ENCODE data around the gene PEX11G.

Gene PEX11G

GRCh38 chr19:7524992-7525739 is 36.3 kb upstream of the PEX11G start:
- Histone ChIP-seq H3K36me3 (ENCODE audit: insufficient read depth, insufficient read length, low read length) (peaks cover 64% of the 10 kb centered on the region), H3K9ac (ENCODE audit: insufficient read length, low read depth) (no peak overlapping the region), H3K4me1 (ENCODE audit: insufficient read depth, insufficient read length) (peaks cover 7% of the 10 kb centered on the region), H3K9me3 (ENCODE audit: insufficient read depth, low read length) (no peaks in the 10 kb centered on the region), H3K4me3 (ENCODE audit: insufficient read length, low read depth) (no peak overlapping the region), H3K27me3 (ENCODE audit: insufficient read depth, insufficient read length) (peaks cover 4% of the 10 kb centered on the region)
- no peak for TF ChIP-seq SUZ12 (IDR thresholded peaks at IDR 0.05; ENCODE audit: extremely low read depth, insufficient read depth, insufficient read length)
- TF ChIP-seq ZNF274 (IDR thresholded peaks at IDR 0.05; ENCODE audit: low read depth, low read length): no peak
- TF ChIP-seq YY1 (IDR thresholded peaks at IDR 0.05; ENCODE audit: insufficient read depth, insufficient read length): no peak
- no peak for DNase-seq (ENCODE audit: low read depth, low spot score)

GRCh38 chr19:7524523-7524922 is 35.7 kb upstream of the PEX11G start:
- TF ChIP-seq YY1 (IDR thresholded peaks at IDR 0.05; ENCODE audit: insufficient read depth, insufficient read length): no peak
- no peak for TF ChIP-seq SUZ12 (IDR thresholded peaks at IDR 0.05; ENCODE audit: extremely low read depth, insufficient read depth, insufficient read length)
- TF ChIP-seq ZNF274 (IDR thresholded peaks at IDR 0.05; ENCODE audit: low read depth, low read length): no peak
- Histone ChIP-seq H3K27me3 (ENCODE audit: insufficient read depth, insufficient read length) (peaks cover 4% of the 10 kb centered on the region), H3K4me1 (ENCODE audit: insufficient read depth, insufficient read length) (peaks cover 7% of the 10 kb centered on the region), H3K36me3 (ENCODE audit: insufficient read depth, insufficient read length, low read length) (peaks cover 62% of the 10 kb centered on the region), H3K9me3 (ENCODE audit: insufficient read depth, low read length) (no peaks in the 10 kb centered on the region), H3K9ac (ENCODE audit: insufficient read length, low read depth) (no peak overlapping the region), H3K4me3 (ENCODE audit: insufficient read length, low read depth) (no peak overlapping the region)
- no peak for DNase-seq (ENCODE audit: low read depth, low spot score)

- no peak for TF ChIP-seq SUZ12 (IDR thresholded peaks at IDR 0.05; ENCODE audit: extremely low read depth, insufficient read depth, insufficient read length)
- no peak for TF ChIP-seq ZNF274 (IDR thresholded peaks at IDR 0.05; ENCODE audit: low read depth, low read length)
- TF ChIP-seq YY1 (IDR thresholded peaks at IDR 0.05; ENCODE audit: insufficient read depth, insufficient read length): no peak
- H3K9ac ChIP-seq (ENCODE audit: insufficient read length, low read depth): peak overlapping the region; percentile 89
- DNase-seq (ENCODE audit: low read depth, low spot score): no peak
Measured at GRCh38 chr19:7522923-7523667, 34.3 kb upstream of the PEX11G start.

GRCh38 chr19:7522072-7522922 is 33.5 kb upstream of the PEX11G start, which contains the start of gene MCOLN1:
MCOLN1 (plus strand) TSS chr19:7522624; CDS start chr19:7522751, 127 bp downstream.
- H3K9ac ChIP-seq (ENCODE audit: insufficient read length, low read depth): peak within 1 kb of the TSS; percentile 89
- TF ChIP-seq SUZ12 (IDR thresholded peaks at IDR 0.05; ENCODE audit: extremely low read depth, insufficient read depth, insufficient read length): no peak
- no peak for TF ChIP-seq YY1 (IDR thresholded peaks at IDR 0.05; ENCODE audit: insufficient read depth, insufficient read length)
- TF ChIP-seq ZNF274 (IDR thresholded peaks at IDR 0.05; ENCODE audit: low read depth, low read length): no peak
- peaks cover 4% of the 10 kb centered on the region for H3K27me3 ChIP-seq (ENCODE audit: insufficient read depth, insufficient read length)
- peak within 1 kb of the TSS; percentile 75 for H3K4me3 ChIP-seq (ENCODE audit: insufficient read length, low read depth)
- peak; percentile 95 for DNase-seq (ENCODE audit: low read depth, low spot score)
- peaks cover 7% of the 10 kb centered on the region for H3K4me1 ChIP-seq (ENCODE audit: insufficient read depth, insufficient read length)
- H3K36me3 ChIP-seq (ENCODE audit: insufficient read depth, insufficient read length, low read length): peaks cover 49% of the 10 kb centered on the region
- no peaks in the 10 kb centered on the region for H3K9me3 ChIP-seq (ENCODE audit: insufficient read depth, low read length)

More at GRCh38 chr19:7522923-7523667, 34.3 kb upstream of the PEX11G start:
- Histone ChIP-seq H3K27me3 (ENCODE audit: insufficient read depth, insufficient read length) (peaks cover 4% of the 10 kb centered on the region), H3K36me3 (ENCODE audit: insufficient read depth, insufficient read length, low read length) (peaks cover 53% of the 10 kb centered on the region), H3K4me1 (ENCODE audit: insufficient read depth, insufficient read length) (peaks cover 7% of the 10 kb centered on the region), H3K4me3 (ENCODE audit: insufficient read length, low read depth) (peak overlapping the region; percentile 75), H3K9me3 (ENCODE audit: insufficient read depth, low read length) (no peaks in the 10 kb centered on the region)

- Histone ChIP-seq H3K36me3 (ENCODE audit: insufficient read depth, insufficient read length, low read length) (peaks cover 42% of the 10 kb centered on the region), H3K27me3 (ENCODE audit: insufficient read depth, insufficient read length) (peaks cover 4% of the 10 kb centered on the region), H3K9me3 (ENCODE audit: insufficient read depth, low read length) (no peaks in the 10 kb centered on the region), H3K4me3 (ENCODE audit: insufficient read length, low read depth) (peak overlapping the region; percentile 75), H3K4me1 (ENCODE audit: insufficient read depth, insufficient read length) (peaks cover 10% of the 10 kb centered on the region), H3K9ac (ENCODE audit: insufficient read length, low read depth) (peak overlapping the region; percentile 89)
- DNase-seq (ENCODE audit: low read depth, low spot score): no peak
- TF ChIP-seq YY1 (IDR thresholded peaks at IDR 0.05; ENCODE audit: insufficient read depth, insufficient read length): no peak
- no peak for TF ChIP-seq SUZ12 (IDR thresholded peaks at IDR 0.05; ENCODE audit: extremely low read depth, insufficient read depth, insufficient read length)
- no peak for TF ChIP-seq ZNF274 (IDR thresholded peaks at IDR 0.05; ENCODE audit: low read depth, low read length)
Measured at GRCh38 chr19:7521551-7522071, 32.8 kb upstream of the PEX11G start.

- H3K4me3 ChIP-seq (ENCODE audit: insufficient read length, low read depth): no peak overlapping the region
- peaks cover 32% of the 10 kb centered on the region for H3K36me3 ChIP-seq (ENCODE audit: insufficient read depth, insufficient read length, low read length)
- no peak for DNase-seq (ENCODE audit: low read depth, low spot score)
- H3K4me1 ChIP-seq (ENCODE audit: insufficient read depth, insufficient read length): peaks cover 14% of the 10 kb centered on the region
- TF ChIP-seq YY1 (IDR thresholded peaks at IDR 0.05; ENCODE audit: insufficient read depth, insufficient read length): no peak
- TF ChIP-seq SUZ12 (IDR thresholded peaks at IDR 0.05; ENCODE audit: extremely low read depth, insufficient read depth, insufficient read length): no peak
- no peak for TF ChIP-seq ZNF274 (IDR thresholded peaks at IDR 0.05; ENCODE audit: low read depth, low read length)
- H3K27me3 ChIP-seq (ENCODE audit: insufficient read depth, insufficient read length): peaks cover 4% of the 10 kb centered on the region
- peak overlapping the region; percentile 26 for H3K9ac ChIP-seq (ENCODE audit: insufficient read length, low read depth)
- H3K9me3 ChIP-seq (ENCODE audit: insufficient read depth, low read length): no peaks in the 10 kb centered on the region
Measured at GRCh38 chr19:7520131-7521051, 31.6 kb upstream of the PEX11G start.

Data from NT2/D1 (cell line).